Coronary artery (tissue), 2 donors: ENCODE results near the gene PDX1.

Experiments used
- DNase-seq: peaks from one replicate; pipeline ENCODE4 v3.0.0-alpha.2; 2017; ENCODE audit warnings: low spot score
- H3K27ac ChIP-seq, 2 donors: fragments of 200-600 bp; sonication (generic); one replicate each; pipeline ENCODE4 v1.5.1; 2016 to 2019
- H3K4me3 ChIP-seq: fragments of 200-600 bp; sonication (generic); 2 replicates; pipeline ENCODE4 v1.5.1; 2016; ENCODE audit warnings: mild to moderate bottlenecking, moderate library complexity
- CTCF ChIP-seq: fragments of 200-600 bp; sonication (generic); IDR thresholded peaks from one replicate; pipeline ENCODE4 v1.5.1; 2019; ENCODE audit warnings: antibody characterized with exemption

Gene PDX1

DNA sequence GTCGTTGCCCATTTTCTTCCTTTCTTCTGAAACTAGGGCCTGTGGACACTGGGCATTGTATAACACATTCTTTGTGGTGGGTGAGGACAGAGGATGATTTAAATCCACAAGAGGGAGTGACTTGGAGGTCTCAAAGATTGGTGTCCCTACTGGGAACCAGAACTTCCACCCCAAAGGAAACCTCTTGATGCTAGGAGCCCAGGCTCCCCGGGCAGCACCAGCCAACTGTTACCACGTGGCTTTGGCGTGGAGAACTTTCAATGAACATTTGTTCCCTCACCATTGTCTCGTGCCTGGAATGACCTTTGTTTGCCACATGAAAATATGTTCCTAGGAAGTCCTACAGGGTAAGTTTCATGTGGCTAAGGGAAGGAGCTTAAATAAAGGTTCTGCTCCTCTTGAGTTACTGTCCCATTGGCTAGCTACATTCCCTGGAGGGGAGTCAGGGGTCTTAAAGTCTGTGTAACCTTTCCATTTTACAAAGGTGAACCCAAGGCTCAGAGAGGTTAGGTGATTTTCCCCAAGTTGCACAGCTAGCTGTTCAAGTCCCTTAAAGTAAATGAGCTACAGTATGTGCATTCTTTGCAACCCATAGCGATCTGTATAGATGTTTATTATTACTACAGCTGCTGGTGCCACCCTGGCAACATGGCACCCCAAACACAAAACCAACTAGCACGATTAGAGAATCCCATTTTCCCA is 54.3 kb downstream of the PDX1 start:
- no peak overlapping the region for H3K4me3 ChIP-seq
- TF ChIP-seq CTCF, result no peak
- no peak overlapping the region for H3K27ac ChIP-seq
- DNase-seq, result no peak
